Fibroblast of lung (primary cell): ENCODE data around the gene KLHL2.

Source experiments
- EZH2 ChIP-seq: IDR thresholded peaks from 2 replicates; pipeline ENCODE4 v1.5.1; 2012; ENCODE audit warnings: low read length, control low read depth, mild to moderate bottlenecking; ENCODE audit errors: missing control alignments
- TF ChIP-seq, protein P1 (sequence below), 2 donors: IDR thresholded peaks in 1 of 2; conservative IDR thresholded peaks in 1 of 2; 1 replicate in 1 of 2; 2 replicates in 1 of 2; pipeline ENCODE4 v1.5.1; 2011 to 2012; ENCODE audit warnings: low read length in 2 of 2, control low read depth in 1 of 2, inconsistent platforms in 1 of 2, low read depth in 1 of 2, mild to moderate bottlenecking in 1 of 2

DNA sequence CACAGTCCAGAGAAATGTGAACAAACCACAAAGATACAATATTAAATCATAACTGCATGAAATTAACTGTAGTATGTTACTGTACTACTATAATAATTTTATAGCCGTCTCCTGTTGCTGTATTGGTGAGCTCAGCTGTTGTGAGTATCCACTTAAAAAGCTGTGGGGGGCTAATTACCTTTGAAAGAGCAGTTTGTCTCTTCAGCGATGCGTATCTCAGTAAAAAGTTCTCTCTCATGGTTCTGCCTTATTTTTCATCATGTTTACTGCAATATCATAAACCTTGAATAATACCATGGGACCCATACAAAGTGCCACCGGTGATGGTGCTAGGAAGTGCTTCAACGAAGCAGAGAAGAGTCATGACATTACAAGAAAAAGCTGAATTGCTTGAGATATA lies 111.7 kb downstream of the KLHL2 start:
- TF ChIP-seq, protein P1, sequence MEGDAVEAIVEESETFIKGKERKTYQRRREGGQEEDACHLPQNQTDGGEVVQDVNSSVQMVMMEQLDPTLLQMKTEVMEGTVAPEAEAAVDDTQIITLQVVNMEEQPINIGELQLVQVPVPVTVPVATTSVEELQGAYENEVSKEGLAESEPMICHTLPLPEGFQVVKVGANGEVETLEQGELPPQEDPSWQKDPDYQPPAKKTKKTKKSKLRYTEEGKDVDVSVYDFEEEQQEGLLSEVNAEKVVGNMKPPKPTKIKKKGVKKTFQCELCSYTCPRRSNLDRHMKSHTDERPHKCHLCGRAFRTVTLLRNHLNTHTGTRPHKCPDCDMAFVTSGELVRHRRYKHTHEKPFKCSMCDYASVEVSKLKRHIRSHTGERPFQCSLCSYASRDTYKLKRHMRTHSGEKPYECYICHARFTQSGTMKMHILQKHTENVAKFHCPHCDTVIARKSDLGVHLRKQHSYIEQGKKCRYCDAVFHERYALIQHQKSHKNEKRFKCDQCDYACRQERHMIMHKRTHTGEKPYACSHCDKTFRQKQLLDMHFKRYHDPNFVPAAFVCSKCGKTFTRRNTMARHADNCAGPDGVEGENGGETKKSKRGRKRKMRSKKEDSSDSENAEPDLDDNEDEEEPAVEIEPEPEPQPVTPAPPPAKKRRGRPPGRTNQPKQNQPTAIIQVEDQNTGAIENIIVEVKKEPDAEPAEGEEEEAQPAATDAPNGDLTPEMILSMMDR (conservative IDR thresholded peaks at IDR 0.05 in 1 of 2, IDR thresholded peaks at IDR 0.05 in 1 of 2; ENCODE audit: low read depth in 1 of 2, low read length in 2 of 2): no peak
- TF ChIP-seq EZH2: no peak
